HepG2 (cell line): Measurements from ENCODE around the gene FAM174C. TPM values are rescaled to one million over a fixed set of nuclear protein-coding genes. Genes with fewer than 3 reads are reported as not detected.

Experiments used
- HNRNPLL ChIP-seq: fragments of 200-400 bp; formaldehyde crosslinking; IDR thresholded peaks from 2 replicates; pipeline ENCODE4 v1.6.1; 2017; ENCODE audit warnings: mild to moderate bottlenecking, low read depth, low read length; ENCODE audit not compliant: poor library complexity, severe bottlenecking
- MTA1 ChIP-seq: sonication (generic); formaldehyde crosslinking; IDR thresholded peaks from 2 replicates; pipeline ENCODE4 v1.4.0; 2020; ENCODE audit warnings: missing genetic modification reagents, mild to moderate bottlenecking, borderline replicate concordance
- ZBTB40 ChIP-seq, 2 experiments: fragments of 450-650 bp in 1 of 2; sonication (generic) in 1 of 2; formaldehyde crosslinking in 1 of 2; IDR thresholded peaks; 2 replicates each; pipeline versions ENCODE4 v1.6.1 to v1.8.0; 2016 to 2022; ENCODE audit warnings: antibody characterized with exemption in 1 of 2, mild to moderate bottlenecking in 1 of 2, missing genetic modification reagents in 1 of 2
- ZFP41 ChIP-seq: sonication (generic); formaldehyde crosslinking; IDR thresholded peaks from 2 replicates; pipeline ENCODE4 v1.4.0; 2020; ENCODE audit warnings: mild to moderate bottlenecking, missing genetic modification reagents, borderline replicate concordance
- ZFX ChIP-seq: sonication (generic); formaldehyde crosslinking; IDR thresholded peaks from 2 replicates; pipeline ENCODE4 v1.4.0; 2020; ENCODE audit warnings: mild to moderate bottlenecking, low read depth, missing genetic modification reagents, moderate library complexity
- ZGPAT ChIP-seq: IDR thresholded peaks from 2 replicates; pipeline ENCODE4 v1.6.1; 2016; ENCODE audit warnings: mild to moderate bottlenecking
- ZNF101 ChIP-seq: sonication (generic); formaldehyde crosslinking; IDR thresholded peaks from 2 replicates; pipeline ENCODE4 v1.4.0; 2020; ENCODE audit warnings: mild to moderate bottlenecking, low read depth, missing genetic modification reagents, borderline replicate concordance
- ZNF430 ChIP-seq: sonication (generic); formaldehyde crosslinking; IDR thresholded peaks from 2 replicates; pipeline ENCODE4 v1.9.0; 2021; ENCODE audit warnings: mild to moderate bottlenecking, missing genetic modification reagents
- ZNF547 ChIP-seq: sonication (generic); formaldehyde crosslinking; IDR thresholded peaks from 2 replicates; pipeline ENCODE4 v1.5.1; 2020; ENCODE audit warnings: mild to moderate bottlenecking, missing genetic modification reagents
- ZNF562 ChIP-seq: sonication (generic); formaldehyde crosslinking; IDR thresholded peaks from 2 replicates; pipeline ENCODE4 v1.8.0; 2022; ENCODE audit warnings: missing genetic modification reagents, borderline replicate concordance
- ZNF776 ChIP-seq: sonication (generic); formaldehyde crosslinking; IDR thresholded peaks from 2 replicates; pipeline ENCODE4 v1.4.0; 2020; ENCODE audit warnings: mild to moderate bottlenecking, missing genetic modification reagents
- polyA plus RNA-seq, 8 experiments: library from polyadenylated mRNA; depleted of rRNA in 3 of 8; stranded (reverse) in 7 of 8; unstranded in 1 of 8; fragments of >200 nt; fragmentation: Illumina TruSeq in 4 of 8; extraction: Trizol in 4 of 8; gene quantifications; 2 replicates each; pipeline versions ENCODE4 v1.2.1 to v1.2.3, GENCODE V29; 2011 to 2016; ENCODE audit warnings: low read depth in 4 of 8, missing spikeins in 1 of 8, mixed read lengths in 1 of 8; ENCODE audit not compliant: insufficient read depth in 1 of 8
- total RNA-seq, 5 experiments: library from RNA; depleted of rRNA; stranded (reverse); fragments of >200 nt; fragmentation: Illumina TruSeq; extraction: Trizol; gene quantifications; 2 replicates each; pipeline ENCODE4 v1.2.3, GENCODE V29; 2016; ENCODE audit warnings: low read depth in 1 of 5
- TF ChIP-seq, protein P1 (sequence below): sonication (generic); formaldehyde crosslinking; conservative IDR thresholded peaks from 2 replicates; pipeline ENCODE4 v1.4.0; 2020; ENCODE audit warnings: mild to moderate bottlenecking, missing genetic modification reagents, moderate library complexity

The FAM174C gene
- total and polyA plus RNA-seq, 2 of the 13 experiments (the other 11 are each of a cell fraction or from before 2014, with no cell fraction given): 19.5 to 31.3 TPM

DNA sequence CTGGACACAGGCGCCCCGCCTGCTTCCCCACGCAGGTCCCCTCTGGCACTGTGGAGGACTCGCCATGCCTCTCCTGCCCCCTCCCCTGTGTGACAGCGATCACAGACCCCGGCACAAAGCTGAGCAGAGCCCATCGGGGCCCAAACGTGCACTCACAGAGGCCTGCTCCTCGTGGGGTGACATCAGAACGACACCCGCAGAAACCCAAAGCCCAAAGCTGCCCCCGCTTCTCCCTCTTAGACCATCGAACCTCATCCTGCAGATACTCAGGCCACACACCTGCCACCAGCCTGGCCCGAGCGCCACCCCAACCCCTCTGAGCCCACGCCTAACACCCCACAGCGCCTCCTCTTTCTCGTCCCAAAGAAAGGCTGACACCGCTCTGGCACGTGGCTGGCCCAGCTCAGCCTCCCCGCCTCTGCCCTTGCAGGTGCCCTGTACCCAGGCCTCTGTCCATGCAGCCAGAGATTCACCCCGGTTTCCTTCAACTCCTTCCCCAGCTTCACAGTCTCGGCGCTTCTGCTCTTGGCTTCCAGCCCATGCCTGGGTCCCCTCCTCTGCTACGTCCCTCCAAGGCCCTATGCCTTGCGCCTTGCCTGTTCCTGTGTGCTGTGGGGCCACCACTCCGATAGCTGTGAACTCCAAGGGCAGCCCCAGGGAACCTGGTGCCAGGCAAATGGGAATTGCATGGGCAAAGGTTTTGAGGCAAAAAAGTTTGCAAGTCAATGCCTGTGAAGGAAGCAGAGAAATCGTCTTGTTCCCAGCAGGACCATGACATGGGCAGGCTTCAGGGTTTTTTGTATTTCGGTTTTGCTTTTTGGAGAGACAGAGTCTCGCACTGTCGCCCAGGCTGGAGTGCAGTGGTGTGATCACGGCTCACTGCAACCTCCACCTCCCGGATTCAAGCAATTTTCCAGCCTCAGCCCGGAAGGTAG is 36.7 kb upstream of the FAM174C start (continued):
- TF ChIP-seq ZBTB40 (IDR thresholded peaks at IDR 0.05) (no peak), ZBTB40 (CRISPR knock-in tag; IDR thresholded peaks at IDR 0.05) (0 out of 2 replicates have a peak, but pooled peaks have one; percentile 57), ZNF776 (CRISPR knock-in tag) (peak; percentile 61; the same call in 1 of the 2 replicates), MTA1 (peak; percentile 55; the same call in 1 of the 2 replicates), ZFP41 (0 out of 2 replicates have a peak, but pooled peaks have one; percentile 59), ZNF547 (CRISPR knock-in tag) (0 out of 2 replicates have a peak, but pooled peaks have one; percentile 55), ZNF562 (CRISPR knock-in tag) (no peak), ZNF430 (CRISPR knock-in tag) (peak; percentile 49; the same call in 1 of the 2 replicates), ZNF101 (CRISPR knock-in tag) (0 out of 2 replicates have a peak, but pooled peaks have one; percentile 32), ZFX (peak; percentile 67; the same call in 1 of the 2 replicates), HNRNPLL (peak; percentile 62), ZGPAT (CRISPR knock-in tag) (0 out of 2 replicates have a peak, but pooled peaks have one; percentile 13)
- TF ChIP-seq, protein P1, sequence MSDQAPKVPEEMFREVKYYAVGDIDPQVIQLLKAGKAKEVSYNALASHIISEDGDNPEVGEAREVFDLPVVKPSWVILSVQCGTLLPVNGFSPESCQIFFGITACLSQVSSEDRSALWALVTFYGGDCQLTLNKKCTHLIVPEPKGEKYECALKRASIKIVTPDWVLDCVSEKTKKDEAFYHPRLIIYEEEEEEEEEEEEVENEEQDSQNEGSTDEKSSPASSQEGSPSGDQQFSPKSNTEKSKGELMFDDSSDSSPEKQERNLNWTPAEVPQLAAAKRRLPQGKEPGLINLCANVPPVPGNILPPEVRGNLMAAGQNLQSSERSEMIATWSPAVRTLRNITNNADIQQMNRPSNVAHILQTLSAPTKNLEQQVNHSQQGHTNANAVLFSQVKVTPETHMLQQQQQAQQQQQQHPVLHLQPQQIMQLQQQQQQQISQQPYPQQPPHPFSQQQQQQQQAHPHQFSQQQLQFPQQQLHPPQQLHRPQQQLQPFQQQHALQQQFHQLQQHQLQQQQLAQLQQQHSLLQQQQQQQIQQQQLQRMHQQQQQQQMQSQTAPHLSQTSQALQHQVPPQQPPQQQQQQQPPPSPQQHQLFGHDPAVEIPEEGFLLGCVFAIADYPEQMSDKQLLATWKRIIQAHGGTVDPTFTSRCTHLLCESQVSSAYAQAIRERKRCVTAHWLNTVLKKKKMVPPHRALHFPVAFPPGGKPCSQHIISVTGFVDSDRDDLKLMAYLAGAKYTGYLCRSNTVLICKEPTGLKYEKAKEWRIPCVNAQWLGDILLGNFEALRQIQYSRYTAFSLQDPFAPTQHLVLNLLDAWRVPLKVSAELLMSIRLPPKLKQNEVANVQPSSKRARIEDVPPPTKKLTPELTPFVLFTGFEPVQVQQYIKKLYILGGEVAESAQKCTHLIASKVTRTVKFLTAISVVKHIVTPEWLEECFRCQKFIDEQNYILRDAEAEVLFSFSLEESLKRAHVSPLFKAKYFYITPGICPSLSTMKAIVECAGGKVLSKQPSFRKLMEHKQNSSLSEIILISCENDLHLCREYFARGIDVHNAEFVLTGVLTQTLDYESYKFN (CRISPR knock-in tag): 0 out of 2 replicates have a peak, but pooled peaks have one; percentile 20
